Rectal smooth muscle tissue (tissue), 1 donor: ENCODE measurements around the gene BLOC1S1.

Experiments used
- H3K27ac ChIP-seq: one replicate; pipeline ENCODE4 v1.7.0; 2013; ENCODE audit warnings: low read depth, low read length, inconsistent platforms
- H3K27me3 ChIP-seq: one replicate; pipeline ENCODE4 v1.7.0; 2013; ENCODE audit warnings: low read length; ENCODE audit not compliant: control insufficient read depth, insufficient read depth
- H3K36me3 ChIP-seq: one replicate; pipeline ENCODE4 v1.7.0; 2013; ENCODE audit warnings: low read length; ENCODE audit not compliant: control insufficient read depth, insufficient read depth
- H3K4me1 ChIP-seq: one replicate; pipeline ENCODE4 v1.7.0; 2013; ENCODE audit warnings: low read length; ENCODE audit not compliant: control insufficient read depth, insufficient read depth
- H3K4me3 ChIP-seq: one replicate; pipeline ENCODE4 v1.7.0; 2013; ENCODE audit warnings: low read length
- H3K9ac ChIP-seq: one replicate; pipeline ENCODE4 v1.7.0; 2013; ENCODE audit warnings: low read length

Gene BLOC1S1

DNA sequence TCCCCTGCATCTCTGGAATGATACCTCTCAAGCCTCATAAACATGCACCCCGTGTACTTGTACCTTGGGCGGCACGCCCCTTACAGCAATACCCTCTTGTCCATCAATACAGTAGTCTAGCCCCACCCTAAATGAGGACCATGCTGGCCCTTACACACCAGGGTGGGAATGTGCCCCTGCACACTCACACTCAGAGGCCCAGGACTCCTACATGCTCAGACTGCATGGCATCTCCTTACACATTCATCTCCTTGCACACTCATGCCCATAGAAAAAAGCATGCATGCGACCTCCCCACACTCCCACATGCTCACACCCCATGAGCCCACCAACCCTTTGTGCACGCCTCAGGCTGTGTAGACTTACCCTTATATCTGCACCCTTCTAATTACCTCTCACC lies 30.2 kb upstream of the BLOC1S1 start:
- Histone ChIP-seq H3K27ac (no peak overlapping the region), H3K36me3 (peaks cover 5% of the 10 kb centered on the region)

DNA sequence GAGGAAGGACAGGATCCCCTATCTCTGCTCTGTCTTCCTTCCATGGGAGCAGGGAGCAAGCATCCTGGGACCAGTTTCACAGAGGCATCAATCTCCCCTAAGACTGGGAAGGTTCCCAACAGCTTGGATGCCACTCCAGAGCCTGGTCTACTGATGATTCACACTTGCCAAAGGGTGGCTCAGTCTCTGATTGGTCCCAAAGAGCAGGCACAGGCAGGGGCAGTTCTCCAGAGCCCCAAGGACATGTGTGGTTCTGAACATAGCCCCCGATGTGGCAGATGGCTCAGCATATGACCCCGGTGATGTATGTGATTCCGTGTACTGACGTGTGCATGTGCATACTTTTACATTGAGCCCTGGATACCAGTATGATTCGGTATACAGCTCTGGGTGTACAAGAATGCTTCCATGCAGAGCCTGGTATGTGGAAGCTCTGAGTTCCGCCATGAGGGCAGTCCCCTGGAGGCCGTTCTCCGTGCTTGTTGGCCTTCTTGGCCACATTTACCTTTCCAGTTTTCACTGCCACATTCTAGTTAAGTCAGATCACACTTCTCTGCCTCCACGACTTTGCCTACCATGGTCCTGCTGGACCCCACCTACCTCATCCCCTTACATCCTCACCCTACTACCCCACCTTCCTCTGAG lies 29.4 kb upstream of the BLOC1S1 start:
- H3K4me3 ChIP-seq: no peak overlapping the region
- H3K9ac ChIP-seq: no peak overlapping the region
- no peak overlapping the region for H3K27ac ChIP-seq
- no peaks in the 10 kb centered on the region for H3K27me3 ChIP-seq
- H3K4me1 ChIP-seq: peaks cover 4% of the 10 kb centered on the region
- peaks cover 5% of the 10 kb centered on the region for H3K36me3 ChIP-seq

More for the DNA sequence above, 30.2 kb upstream of the BLOC1S1 start:
- H3K4me1 ChIP-seq: peaks cover 6% of the 10 kb centered on the region
- H3K27me3 ChIP-seq: no peaks in the 10 kb centered on the region
- H3K4me3 ChIP-seq: no peak overlapping the region
- no peak overlapping the region for H3K9ac ChIP-seq

DNA sequence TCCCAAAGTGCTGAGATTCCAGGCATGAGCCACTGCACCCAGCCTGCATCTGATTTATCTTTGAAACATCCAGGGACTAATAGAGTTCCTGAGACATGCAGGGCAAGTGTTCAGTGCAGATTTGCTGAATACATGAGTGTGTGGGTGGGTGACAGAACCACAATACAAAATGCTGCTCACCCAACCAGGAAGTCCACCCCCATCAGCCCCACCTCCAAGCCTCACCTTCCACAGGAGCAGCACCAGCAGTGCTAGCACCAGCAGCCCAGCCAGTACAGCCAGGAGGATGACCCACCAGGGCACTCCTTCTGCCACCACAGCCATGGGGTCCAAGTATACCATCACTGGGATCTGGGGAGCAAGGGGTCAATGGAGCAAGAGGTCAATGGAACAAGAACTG lies 28.1 kb upstream of the BLOC1S1 start:
- Histone ChIP-seq H3K4me3 (no peak overlapping the region), H3K27ac (no peak overlapping the region)

GRCh38 chr12:55688716-55689655 lies 26.9 kb upstream of the BLOC1S1 start:
- Histone ChIP-seq H3K27me3 (no peaks in the 10 kb centered on the region), H3K36me3 (peaks cover 11% of the 10 kb centered on the region)

More for the DNA sequence above, 28.1 kb upstream of the BLOC1S1 start:
- Histone ChIP-seq H3K27me3 (no peaks in the 10 kb centered on the region), H3K4me1 (no peaks in the 10 kb centered on the region), H3K36me3 (peaks cover 8% of the 10 kb centered on the region), H3K9ac (no peak overlapping the region)

DNA sequence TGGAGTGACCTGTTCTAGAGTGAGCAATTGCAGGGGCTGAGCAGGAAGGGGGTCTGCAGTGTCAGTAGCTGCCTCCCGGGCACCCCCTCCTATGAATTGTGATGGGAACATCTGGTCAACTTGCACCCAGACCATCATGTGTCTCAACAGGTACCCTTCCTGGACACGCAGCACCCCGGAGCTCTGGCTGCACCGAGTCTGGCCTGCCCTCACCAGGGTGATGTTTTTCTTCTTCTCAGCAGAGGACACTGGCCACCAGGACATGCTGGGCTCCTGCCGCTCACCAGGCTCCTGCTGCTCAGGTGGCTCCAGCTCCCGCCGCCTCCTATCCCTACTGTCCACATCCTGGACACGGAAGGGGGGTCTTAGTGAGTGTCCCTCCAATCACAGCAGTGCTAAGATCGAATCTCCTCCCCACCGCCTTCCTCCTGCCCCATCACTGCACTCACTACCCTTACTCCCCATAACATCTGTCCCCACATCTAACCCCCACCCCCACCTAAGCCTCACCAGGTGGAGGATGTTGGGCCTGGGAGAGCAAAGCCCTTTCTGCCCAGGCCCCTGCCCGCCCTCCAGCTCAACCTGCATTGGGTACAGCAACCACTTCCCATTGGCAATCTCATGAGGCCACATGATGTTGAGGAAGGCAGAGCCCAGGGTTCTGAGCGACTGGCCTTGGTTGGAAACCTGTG lies 23.1 kb upstream of the BLOC1S1 start:
- Histone ChIP-seq H3K4me1 (no peaks in the 10 kb centered on the region), H3K27me3 (no peaks in the 10 kb centered on the region), H3K9ac (no peak overlapping the region), H3K27ac (no peak overlapping the region), H3K36me3 (peaks cover 15% of the 10 kb centered on the region), H3K4me3 (no peak overlapping the region)

More at GRCh38 chr12:55688716-55689655, 26.9 kb upstream of the BLOC1S1 start:
- Histone ChIP-seq H3K4me1 (no peaks in the 10 kb centered on the region), H3K9ac (no peak overlapping the region), H3K27ac (no peak overlapping the region), H3K4me3 (no peak overlapping the region)

GRCh38 chr12:55693323-55694187 lies 22.3 kb upstream of the BLOC1S1 start:
- Histone ChIP-seq H3K27me3 (no peaks in the 10 kb centered on the region), H3K4me1 (no peaks in the 10 kb centered on the region), H3K4me3 (no peak overlapping the region), H3K27ac (no peak overlapping the region), H3K9ac (no peak overlapping the region), H3K36me3 (peaks cover 12% of the 10 kb centered on the region)

- Histone ChIP-seq H3K27ac (no peak overlapping the region), H3K27me3 (no peaks in the 10 kb centered on the region), H3K9ac (no peak overlapping the region), H3K4me1 (no peaks in the 10 kb centered on the region), H3K36me3 (peaks cover 12% of the 10 kb centered on the region), H3K4me3 (no peak overlapping the region)
These were observed 21.7 kb upstream of the BLOC1S1 start for GRCh38 chr12:55694188-55694515.

- H3K27ac ChIP-seq: no peak overlapping the region
- no peaks in the 10 kb centered on the region for H3K4me1 ChIP-seq
- H3K27me3 ChIP-seq: no peaks in the 10 kb centered on the region
- no peak overlapping the region for H3K9ac ChIP-seq
- H3K4me3 ChIP-seq: no peak overlapping the region
- peaks cover 12% of the 10 kb centered on the region for H3K36me3 ChIP-seq
These were observed 21.2 kb upstream of the BLOC1S1 start for GRCh38 chr12:55694651-55695050.

GRCh38 chr12:55695349-55695748 lies 20.5 kb upstream of the BLOC1S1 start:
- Histone ChIP-seq H3K9ac (no peak overlapping the region), H3K27ac (no peak overlapping the region), H3K4me1 (no peaks in the 10 kb centered on the region), H3K36me3 (peaks cover 12% of the 10 kb centered on the region), H3K27me3 (no peaks in the 10 kb centered on the region), H3K4me3 (no peak overlapping the region)

- H3K36me3 ChIP-seq: peaks cover 12% of the 10 kb centered on the region
- H3K9ac ChIP-seq: no peak overlapping the region
- H3K4me3 ChIP-seq: no peak overlapping the region
- no peaks in the 10 kb centered on the region for H3K27me3 ChIP-seq
- no peak overlapping the region for H3K27ac ChIP-seq
- H3K4me1 ChIP-seq: peaks cover 4% of the 10 kb centered on the region
These were observed 19.7 kb upstream of the BLOC1S1 start for GRCh38 chr12:55696141-55696540.

GRCh38 chr12:55696796-55697462 lies 18.9 kb upstream of the BLOC1S1 start:
- peaks cover 5% of the 10 kb centered on the region for H3K4me1 ChIP-seq
- no peak overlapping the region for H3K9ac ChIP-seq
- no peak overlapping the region for H3K4me3 ChIP-seq
- H3K27ac ChIP-seq: no peak overlapping the region
- H3K36me3 ChIP-seq: peaks cover 9% of the 10 kb centered on the region
- H3K27me3 ChIP-seq: no peaks in the 10 kb centered on the region
